ENCODE results near the gene CENPE.

- no peak for TF ChIP-seq POLR2AphosphoS5 (IDR thresholded peaks at IDR 0.05)
- no peak for TF ChIP-seq CTCF (IDR thresholded peaks at IDR 0.05)
Observed at GRCh38 chr4:103207673-103208072, 9.5 kb upstream of the CENPE start.
